K562 treated with DMSO at 1 percent for 48 hours (cell line): ENCODE data around the gene PCDHA1. TPM values are rescaled to one million over a fixed set of nuclear protein-coding genes. Genes with fewer than 3 reads are reported as not detected.

ENCODE experiments used
- total RNA-seq: library from RNA; unstranded; fragments of 300-600 nt; gene quantifications from 2 replicates; pipeline ENCODE4 v1.2.3, GENCODE V29; 2022; ENCODE audit warnings: low replicate concordance; ENCODE audit errors: extremely low read depth

PCDHA1 gene
- total RNA-seq, 1 experiment from 2014 or later: not detected

DNA sequence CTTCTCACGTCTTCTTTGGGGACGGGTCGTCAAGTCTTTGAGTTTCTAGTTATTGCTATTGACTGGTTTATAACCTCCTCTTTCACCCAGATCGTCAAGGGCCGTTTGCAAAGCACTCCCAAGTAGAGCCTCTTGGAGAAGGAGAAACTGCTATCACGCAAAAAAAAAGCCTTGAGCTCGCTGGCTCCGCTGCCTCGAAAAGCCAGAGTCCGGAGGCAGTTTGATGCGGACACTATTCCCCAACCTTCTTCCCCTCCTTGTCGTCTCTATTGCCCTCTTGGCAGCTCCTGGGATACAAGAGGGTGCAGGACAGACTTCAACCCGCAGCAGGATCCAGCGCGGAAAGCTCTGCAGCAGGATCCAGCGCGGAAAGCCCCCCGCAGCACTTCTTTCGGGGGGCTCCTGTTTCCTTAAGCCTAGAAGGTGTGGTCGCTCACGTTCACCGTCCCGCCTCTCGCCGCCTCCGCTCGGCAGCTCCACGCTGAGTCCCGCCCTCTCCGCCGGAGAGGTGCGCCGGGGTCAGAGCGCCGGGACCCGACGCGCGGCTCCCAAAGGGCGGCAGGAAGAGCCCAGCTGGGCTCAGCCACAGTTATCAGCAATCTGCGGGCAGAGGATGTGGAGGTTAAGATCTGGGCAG, 140.0 kb downstream of the PCDHA1 start, which contains the start of gene PCDHAC1:
TSS of gene PCDHAC1 (plus strand) at position 494 of the 637 bp plus-strand sequence. CDS start 594 bp downstream, outside the sequence.

DNA sequence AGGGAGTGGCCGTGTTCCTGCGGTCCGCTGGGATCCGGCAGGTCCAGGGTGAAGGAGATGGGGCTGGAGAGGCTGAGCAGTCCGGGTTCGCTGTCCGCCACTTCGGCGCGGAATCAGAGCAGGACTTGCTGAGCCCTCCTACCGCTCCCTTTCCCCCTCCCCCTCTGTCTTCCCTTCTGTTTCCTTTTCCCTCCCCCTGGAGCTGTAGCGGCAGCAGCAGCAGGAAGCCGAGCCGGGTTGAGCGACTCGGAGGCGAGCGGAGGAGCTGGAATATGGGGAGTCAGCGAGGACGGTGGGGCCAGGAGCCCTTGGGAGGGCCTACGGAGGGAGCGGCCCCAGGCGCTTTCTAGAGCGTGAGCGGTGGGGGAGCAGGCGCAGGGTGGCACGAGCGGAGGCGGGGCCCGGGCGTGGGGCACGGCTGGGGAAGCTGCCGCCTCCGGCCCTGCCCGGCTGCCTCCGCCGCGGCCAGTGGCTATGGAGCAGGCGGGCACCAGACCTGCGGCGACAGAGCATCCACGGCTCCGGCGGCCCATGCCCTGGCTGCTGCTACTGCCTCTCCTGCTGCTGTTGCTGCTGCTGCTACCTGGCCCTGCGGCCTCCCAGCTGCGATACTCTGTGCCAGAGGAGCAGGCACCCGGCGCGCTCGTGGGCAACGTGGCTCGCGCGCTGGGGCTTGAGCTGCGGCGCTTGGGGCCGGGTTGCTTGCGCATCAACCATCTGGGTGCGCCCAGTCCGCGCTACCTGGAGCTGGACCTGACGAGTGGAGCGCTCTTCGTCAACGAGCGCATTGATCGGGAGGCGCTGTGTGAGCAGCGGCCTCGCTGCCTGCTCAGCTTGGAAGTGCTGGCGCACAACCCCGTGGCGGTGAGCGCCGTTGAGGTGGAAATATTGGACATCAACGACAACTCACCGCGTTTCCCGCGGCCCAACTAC, 180.6 kb downstream of the PCDHA1 start, which contains the start of gene PCDHAC2:
TSS of gene PCDHAC2 (plus strand) at position 184 of the 933 bp plus-strand sequence. CDS start at position 475, 291 bp downstream.

DNA sequence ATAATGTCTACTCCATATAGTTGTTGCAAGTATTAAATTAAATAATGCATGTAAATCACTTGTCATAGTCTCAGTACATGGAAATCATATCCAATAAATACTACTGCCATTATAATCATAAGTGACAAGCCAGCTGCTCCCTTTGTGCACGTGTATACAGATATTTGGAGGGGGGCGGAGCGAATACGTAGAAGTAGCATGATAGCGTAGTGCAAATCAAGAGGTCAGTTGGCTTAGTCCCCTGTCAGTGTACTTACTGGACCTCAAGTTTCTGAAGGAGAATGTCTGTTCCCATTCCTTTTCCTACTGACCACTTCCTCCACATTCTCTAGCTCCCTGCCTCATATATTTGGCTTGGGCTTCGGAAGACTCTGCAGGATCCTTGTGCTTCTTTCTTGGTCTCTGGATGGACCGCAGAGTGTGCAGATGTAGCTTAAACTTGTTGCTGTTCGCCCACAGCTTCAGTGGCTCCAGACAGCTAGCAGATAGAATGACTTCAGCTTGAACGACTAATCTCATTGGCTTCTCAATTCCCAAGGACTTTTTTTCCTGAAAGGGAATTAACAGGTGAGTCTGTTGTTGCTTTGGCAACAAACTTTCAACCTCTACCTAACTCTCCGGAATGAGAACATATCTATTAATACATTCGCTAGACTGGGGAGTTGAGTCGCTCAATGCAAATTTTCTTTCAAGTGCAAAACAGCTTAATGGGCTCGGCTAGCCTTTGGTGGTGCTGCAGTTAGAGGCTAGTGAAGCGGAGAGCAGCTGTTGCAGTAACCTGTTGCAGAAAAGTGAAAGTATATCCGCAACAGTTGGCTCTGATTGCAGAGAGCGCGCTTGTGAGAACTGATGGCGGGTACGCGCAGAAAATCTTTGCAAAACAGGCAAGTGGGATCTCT, 264.9 kb downstream of the PCDHA1 start, which contains the start of gene PCDHB1:
TSS of gene PCDHB1 (plus strand) at position 753 of the 899 bp plus-strand sequence. CDS start at position 850, 97 bp downstream.

Other genes starting within 250 kb of the PCDHA1 start
- not detected in 2 replicates for gene EIF4EBP3, start 238.5 kb upstream of the PCDHA1 start, total RNA-seq
- not detected in 2 replicates for gene SRA1, start 228.7 kb upstream of the PCDHA1 start, total RNA-seq
- not detected in 2 replicates for gene APBB3, start 221.5 kb upstream of the PCDHA1 start, total RNA-seq
- gene SLC35A4, start 221.3 kb upstream of the PCDHA1 start, total RNA-seq: not detected in 2 replicates
- gene CD14, start 153.0 kb upstream of the PCDHA1 start, total RNA-seq: not detected in 2 replicates
- not detected in 2 replicates for gene TMCO6, start 146.7 kb upstream of the PCDHA1 start, total RNA-seq
- not detected in 2 replicates for gene NDUFA2, start 138.5 kb upstream of the PCDHA1 start, total RNA-seq
- not detected in 2 replicates for gene IK, start 138.3 kb upstream of the PCDHA1 start, total RNA-seq
- gene WDR55, start 121.2 kb upstream of the PCDHA1 start, total RNA-seq: not detected in 2 replicates
- not detected in 2 replicates for gene DND1, start 112.6 kb upstream of the PCDHA1 start, total RNA-seq
- not detected in 2 replicates for gene HARS1, start 94.8 kb upstream of the PCDHA1 start, total RNA-seq
- gene HARS2, start 94.7 kb upstream of the PCDHA1 start, total RNA-seq: not detected in 2 replicates
- gene ZMAT2, start 85.7 kb upstream of the PCDHA1 start, total RNA-seq: not detected in 2 replicates
- not detected in 2 replicates for gene PCDHA2, start 8.7 kb downstream of the PCDHA1 start, total RNA-seq
- not detected in 2 replicates for gene PCDHA3, start 14.9 kb downstream of the PCDHA1 start, total RNA-seq
- not detected in 2 replicates for gene PCDHA4, start 20.9 kb downstream of the PCDHA1 start, total RNA-seq
- gene PCDHA5, start 35.5 kb downstream of the PCDHA1 start, total RNA-seq: not detected in 2 replicates
- not detected in 2 replicates for gene PCDHA6, start 41.8 kb downstream of the PCDHA1 start, total RNA-seq
- not detected in 2 replicates for gene PCDHA7, start 48.1 kb downstream of the PCDHA1 start, total RNA-seq
- gene PCDHA8, start 55.0 kb downstream of the PCDHA1 start, total RNA-seq: not detected in 2 replicates
- not detected in 2 replicates for gene PCDHA9, start 62.2 kb downstream of the PCDHA1 start, total RNA-seq
- gene PCDHA10, start 69.8 kb downstream of the PCDHA1 start, total RNA-seq: not detected in 2 replicates
- not detected in 2 replicates for gene PCDHA11, start 82.8 kb downstream of the PCDHA1 start, total RNA-seq
- gene PCDHA12, start 89.2 kb downstream of the PCDHA1 start, total RNA-seq: not detected in 2 replicates
- not detected in 2 replicates for gene PCDHA13, start 96.0 kb downstream of the PCDHA1 start, total RNA-seq
- gene PCDHAC1, start 140.2 kb downstream of the PCDHA1 start, total RNA-seq: not detected in 2 replicates
- not detected in 2 replicates for gene PCDHAC2, start 180.3 kb downstream of the PCDHA1 start, total RNA-seq